Esophagus muscularis mucosa (tissue), 4 donors: ENCODE measurements around the gene RAD9A. TPM values are rescaled to one million over a fixed set of nuclear protein-coding genes. Genes with fewer than 3 reads are reported as not detected.

Experiments
- DNase-seq: peaks from one replicate; pipeline ENCODE4 v3.0.0-alpha.2; 2017; ENCODE audit errors: extremely low spot score
- H3K27ac ChIP-seq, 4 donors: fragments of 200-600 bp; sonication (generic); replicated peaks in 1 of 4; 1 replicate in 3 of 4; 2 replicates in 1 of 4; pipeline ENCODE4 v1.5.1; 2016 to 2019; ENCODE audit warnings: mild to moderate bottlenecking in 1 of 4
- H3K27me3 ChIP-seq, 4 donors: fragments of 200-600 bp; sonication (generic); one replicate each; pipeline versions ENCODE4 v1.5.1 to v1.6.0; 2016 to 2019
- H3K36me3 ChIP-seq, 4 donors: fragments of 200-600 bp; sonication (generic); one replicate each; pipeline ENCODE4 v1.5.1; 2016 to 2019
- H3K4me1 ChIP-seq, 4 donors: fragments of 200-600 bp; sonication (generic); one replicate each; pipeline ENCODE4 v1.5.1; 2016 to 2019
- H3K4me3 ChIP-seq, 4 donors: fragments of 200-600 bp; sonication (generic); 1 replicate in 2 of 4; 2 replicates in 2 of 4; pipeline ENCODE4 v1.5.1; 2016 to 2019; ENCODE audit warnings: mild to moderate bottlenecking in 4 of 4, moderate library complexity in 1 of 4
- H3K9me3 ChIP-seq, 4 donors: fragments of 200-600 bp; sonication (generic); 1 replicate in 3 of 4; 2 replicates in 1 of 4; pipeline ENCODE4 v1.5.1; 2016 to 2019
- CTCF ChIP-seq, 3 experiments: fragments of 200-600 bp in 2 of 3; fragments of 450-650 bp in 1 of 3; sonication (generic) in 2 of 3; IDR thresholded peaks; one replicate each; pipeline ENCODE4 v1.5.1; 2017 to 2019; ENCODE audit warnings: antibody characterized with exemption in 3 of 3, mild to moderate bottlenecking in 2 of 3, moderate library complexity in 1 of 3
- EP300 ChIP-seq: sonication (generic); formaldehyde crosslinking; IDR thresholded peaks from one replicate; pipeline ENCODE4 v1.6.1; 2017; ENCODE audit warnings: antibody characterized with exemption
- POLR2A ChIP-seq: fragments of 450-650 bp; IDR thresholded peaks from one replicate; pipeline ENCODE4 v1.6.1; 2017; ENCODE audit warnings: antibody characterized with exemption, moderate library complexity, mild to moderate bottlenecking, low read depth
- POLR2AphosphoS5 ChIP-seq, 2 donors: sonication (generic); formaldehyde crosslinking; IDR thresholded peaks; one replicate each; pipeline ENCODE4 v1.6.1; 2017; ENCODE audit warnings: antibody characterized with exemption in 2 of 2
- WGBS: methylation state at CpG from one replicate; pipeline ENCODE4 v1.1.5; 2018; 5-methylcytosine and 5-hydroxymethylcytosine counted together
- intact Hi-C: fragments of 100-400 bp; cut with DNase I; formaldehyde crosslinking; loops from one replicate; pipeline ENCODE4 v1.15.1; 2023
- total RNA-seq, 4 donors: library from RNA; depleted of rRNA; stranded (reverse); fragments of >200 nt; gene quantifications; one replicate each; pipeline versions ENCODE4 v1.1.0 to v1.2.1, GENCODE V29; 2016

RAD9A gene
- total RNA-seq, 4 donors from 2014 or later = 10.7 to 16.7 (median 12.7) TPM

DNA sequence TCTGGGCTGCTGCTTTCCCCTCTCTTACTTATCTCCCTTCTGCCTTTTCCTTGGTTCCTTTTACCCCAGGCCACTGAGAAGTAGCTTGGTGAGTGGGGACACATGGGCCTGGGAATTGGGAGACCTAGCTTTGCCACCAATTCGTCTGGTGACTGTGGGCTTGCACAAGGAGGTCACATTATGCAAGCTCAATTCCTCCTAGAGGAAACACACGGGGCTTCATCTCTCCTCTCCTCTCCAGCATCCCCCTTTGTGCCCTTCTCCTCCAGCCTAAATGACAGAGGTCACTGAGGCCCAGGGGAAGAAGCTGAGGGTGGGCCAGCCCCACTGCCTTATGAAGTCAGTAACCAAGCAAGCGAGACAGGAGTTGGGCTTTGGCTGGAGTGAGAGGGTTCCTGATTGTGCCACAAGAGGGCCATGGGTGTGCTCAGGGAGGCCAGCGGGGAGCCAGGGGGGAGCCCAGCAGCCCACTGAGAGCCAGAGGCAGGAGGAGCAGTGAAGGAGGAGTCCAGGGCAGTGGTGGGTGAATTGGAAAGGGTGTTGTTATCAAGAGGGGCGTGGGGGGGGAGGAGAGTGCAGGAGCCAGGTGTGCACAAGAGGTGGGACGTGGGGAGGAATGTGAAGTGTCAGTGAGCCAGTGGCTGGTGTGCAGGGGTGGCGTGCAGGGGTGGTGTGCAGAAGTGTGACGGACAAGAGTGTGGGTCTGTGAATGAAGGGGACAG, 20.4 kb upstream of the RAD9A start:
- H3K4me3 ChIP-seq = peak overlapping the region; percentile 68 to 94 (median 90)
- H3K4me1 ChIP-seq = peaks cover 57 to 89% (median 85%) of the 10 kb centered on the region in 4 donors
- no peak for DNase-seq
- 44% methylated on average over 8 of the region's 8 CpGs for WGBS
- no peaks in the 10 kb centered on the region for H3K27me3 ChIP-seq
- H3K27ac ChIP-seq = peak overlapping the region; percentile 98 to 99 (median 99)
- TF ChIP-seq POLR2A (no peak), POLR2AphosphoS5 (IDR thresholded peaks at IDR 0.05) (peak in 1 of 2 donors; percentile 7), EP300 (no peak), CTCF (IDR thresholded peaks at IDR 0.05) (peak; percentile 31 to 66 (median 44))
- intact Hi-C loops = no loop called here
- H3K36me3 ChIP-seq = no peaks in the 10 kb centered on the region
- no peaks in the 10 kb centered on the region for H3K9me3 ChIP-seq

DNA sequence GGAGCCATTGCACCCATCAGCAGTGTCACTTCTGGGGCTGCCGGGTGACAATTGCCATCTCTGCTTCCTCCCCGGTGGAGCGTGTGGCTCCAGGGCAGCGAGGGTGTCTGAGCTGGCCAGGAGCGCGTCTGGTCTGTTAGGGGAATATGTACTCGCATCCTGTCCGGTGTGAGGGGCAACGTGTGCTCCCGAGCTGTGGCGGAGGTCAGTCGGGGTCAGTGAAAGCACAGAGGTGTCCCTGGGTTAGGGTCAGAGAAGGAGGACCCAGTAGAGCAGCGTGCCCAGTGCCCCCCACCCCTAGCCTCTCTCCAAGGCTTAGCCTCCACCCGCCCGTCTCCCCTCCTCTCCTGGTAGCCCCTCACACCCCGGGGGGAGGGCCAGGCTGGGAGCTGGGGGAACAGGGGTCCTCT, 19.9 kb upstream of the RAD9A start:
- Histone ChIP-seq H3K9me3 (no peaks in the 10 kb centered on the region), H3K4me1 (peaks cover 51 to 83% (median 80%) of the 10 kb centered on the region in 4 donors), H3K4me3 (peak overlapping the region; percentile 68 to 94 (median 90)), H3K27me3 (no peaks in the 10 kb centered on the region), H3K36me3 (no peaks in the 10 kb centered on the region), H3K27ac (peak overlapping the region; percentile 98 to 99 (median 99))
- no peak for DNase-seq
- TF ChIP-seq EP300 = no peak
- no peak for TF ChIP-seq CTCF (IDR thresholded peaks at IDR 0.05)
- intact Hi-C loops = no loop called here
- WGBS = 26% methylated on average over 13 of the region's 16 CpGs

DNA sequence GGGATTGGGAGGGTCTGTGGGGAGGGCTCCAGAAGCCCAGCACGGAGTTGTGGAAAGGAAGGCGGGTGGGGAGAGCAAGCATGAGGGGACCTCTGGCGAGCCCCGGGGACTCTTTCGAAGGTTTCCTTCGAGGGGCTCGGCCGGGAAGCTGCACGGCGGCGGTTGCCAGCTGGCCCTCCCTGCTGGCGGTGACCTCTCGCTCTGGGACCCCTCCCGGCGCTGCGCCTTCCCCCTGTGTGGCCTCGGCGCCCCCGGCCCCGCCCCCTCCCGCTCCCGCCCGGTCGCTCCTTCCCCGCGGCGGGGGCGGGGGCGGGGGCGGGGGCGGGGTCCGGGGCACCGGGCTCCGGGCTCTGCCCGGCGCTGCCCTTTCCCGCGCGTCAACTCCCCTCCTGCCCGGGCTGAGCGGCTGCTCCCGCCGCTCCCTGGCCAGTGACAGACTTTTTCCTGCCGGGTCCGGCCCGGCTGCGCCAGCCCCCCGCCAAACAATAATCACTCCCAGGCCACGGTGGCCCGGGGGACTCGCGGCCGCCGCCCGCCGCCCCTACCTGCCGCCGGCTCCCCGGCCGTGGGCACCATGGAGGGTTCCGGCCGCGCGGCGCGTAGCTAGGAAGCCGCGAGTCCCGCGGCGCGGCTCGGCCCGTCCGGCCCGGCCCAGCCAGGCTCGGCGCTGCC, 19.3 kb upstream of the RAD9A start:
- Histone ChIP-seq H3K27ac (peak overlapping the region; percentile 98 to 99 (median 99)), H3K4me1 (peaks cover 46 to 78% (median 74%) of the 10 kb centered on the region in 4 donors), H3K9me3 (no peaks in the 10 kb centered on the region), H3K27me3 (no peaks in the 10 kb centered on the region), H3K4me3 (peak overlapping the region; percentile 68 to 94 (median 90)), H3K36me3 (no peaks in the 10 kb centered on the region)
- intact Hi-C loops = no loop called here
- no peak for DNase-seq
- no CpG with 5 or more reads among the region's 78 CpGs for WGBS
- TF ChIP-seq POLR2AphosphoS5 (IDR thresholded peaks at IDR 0.05) (no peak), CTCF (IDR thresholded peaks at IDR 0.05) (no peak), EP300 (no peak), POLR2A (no peak)

DNA sequence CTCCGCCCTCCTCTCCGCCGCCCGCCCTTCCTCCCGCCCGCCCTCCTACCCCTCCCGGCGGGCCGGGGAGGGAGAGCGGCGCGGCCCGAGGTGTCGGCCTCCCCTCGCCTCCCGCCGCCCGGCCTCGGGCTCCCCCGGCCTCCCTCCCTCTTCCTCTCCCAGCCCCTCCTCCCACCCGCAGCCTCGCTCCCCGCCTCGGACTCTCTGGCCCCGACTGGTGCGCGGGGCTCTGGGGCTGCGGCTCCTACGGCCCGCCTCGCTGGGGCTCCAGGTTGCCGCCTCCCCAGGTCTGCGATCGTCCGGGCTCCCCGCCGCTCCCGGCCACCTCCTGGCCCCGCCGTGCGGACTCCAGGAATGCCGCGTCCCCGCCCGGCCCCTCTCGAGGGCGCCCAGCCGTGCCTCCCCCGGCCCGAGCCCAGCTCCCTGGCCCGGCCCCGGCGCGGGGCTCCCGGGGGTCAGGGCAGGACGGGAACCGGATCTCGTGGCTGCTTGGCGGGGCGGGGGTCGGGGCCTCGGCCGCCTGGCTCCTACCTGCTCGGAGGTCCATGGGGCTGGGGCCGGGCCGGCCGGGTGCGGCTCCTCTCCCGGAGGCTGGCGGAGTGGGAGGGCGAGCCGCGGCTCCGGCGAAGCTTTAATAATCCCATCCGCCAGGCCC, 18.7 kb upstream of the RAD9A start, which contains the start of gene CLCF1:
Gene CLCF1, minus strand, starts transcription at position 606 of the 655 bp plus-strand sequence. Its CDS starts 59 bp downstream, at position 547.
- DNase-seq = no peak
- 0% methylated on average over 9 of the region's 76 CpGs for WGBS
- Histone ChIP-seq H3K4me3 (peak within 1 kb of the TSS; percentile 68 to 94 (median 90)), H3K4me1 (peaks cover 39 to 71% (median 68%) of the 10 kb centered on the region in 4 donors), H3K27me3 (no peaks in the 10 kb centered on the region), H3K36me3 (no peaks in the 10 kb centered on the region), H3K9me3 (no peaks in the 10 kb centered on the region), H3K27ac (peak within 1 kb of the TSS; percentile 98 to 99 (median 99))
- intact Hi-C loops = no loop called here
- TF ChIP-seq POLR2A (peak; percentile 29), EP300 (no peak), POLR2AphosphoS5 (IDR thresholded peaks at IDR 0.05) (peak in 1 of 2 donors; percentile 13), CTCF (IDR thresholded peaks at IDR 0.05) (no peak)
